HepG2 (cell line): ENCODE data around the gene S100A4. TPM values are rescaled to one million over a fixed set of nuclear protein-coding genes. Genes with fewer than 3 reads are reported as not detected.

ENCODE experiments used
- CBX5 ChIP-seq: sonication (generic); formaldehyde crosslinking; IDR thresholded peaks from 2 replicates; pipeline ENCODE4 v1.4.0; 2020; ENCODE audit warnings: missing genetic modification reagents, borderline replicate concordance
- EHMT2 ChIP-seq: fragments of 200-600 bp; sonication (generic); IDR thresholded peaks from 2 replicates; pipeline ENCODE4 v1.7.0; 2017; ENCODE audit warnings: antibody characterized with exemption, low read depth, low read length, borderline replicate concordance
- FOXK1 ChIP-seq: sonication (generic); formaldehyde crosslinking; IDR thresholded peaks from 2 replicates; pipeline ENCODE4 v1.4.0; 2020; ENCODE audit warnings: low read depth, missing genetic modification reagents, borderline replicate concordance
- JUN ChIP-seq: sonication (generic); formaldehyde crosslinking; IDR thresholded peaks from 2 replicates; pipeline ENCODE4 v1.4.0; 2020; ENCODE audit warnings: mild to moderate bottlenecking, missing genetic modification reagents
- JUND ChIP-seq: sonication (generic); formaldehyde crosslinking; IDR thresholded peaks from 2 replicates; pipeline ENCODE4 v1.8.0; 2022; ENCODE audit warnings: mild to moderate bottlenecking, missing genetic modification reagents
- MXI1 ChIP-seq: IDR thresholded peaks from 3 replicates; pipeline ENCODE4 v1.6.1; 2012; ENCODE audit warnings: low read depth, low read length, inconsistent platforms, borderline replicate concordance
- RFXAP ChIP-seq: sonication (generic); formaldehyde crosslinking; IDR thresholded peaks from 2 replicates; pipeline ENCODE4 v1.4.0; 2020; ENCODE audit warnings: missing genetic modification reagents, borderline replicate concordance
- SP4 ChIP-seq: sonication (generic); formaldehyde crosslinking; IDR thresholded peaks from 2 replicates; pipeline ENCODE4 v1.8.1; 2023; ENCODE audit warnings: mild to moderate bottlenecking, missing genetic modification reagents
- ZBTB26 ChIP-seq: IDR thresholded peaks from 2 replicates; pipeline ENCODE4 v1.6.1; 2016; ENCODE audit warnings: missing compliant biosample characterization, missing genetic modification reagents, borderline replicate concordance
- ZBTB39 ChIP-seq: sonication (generic); formaldehyde crosslinking; IDR thresholded peaks from 2 replicates; pipeline ENCODE4 v1.5.0; 2020; ENCODE audit warnings: missing genetic modification reagents
- ZFP37 ChIP-seq: sonication (generic); formaldehyde crosslinking; IDR thresholded peaks from 2 replicates; pipeline ENCODE4 v1.4.0; 2020; ENCODE audit warnings: missing genetic modification reagents, borderline replicate concordance
- ZNF468 ChIP-seq: sonication (generic); formaldehyde crosslinking; IDR thresholded peaks from 2 replicates; pipeline ENCODE4 v1.8.0; 2022; ENCODE audit warnings: mild to moderate bottlenecking, moderate library complexity, missing genetic modification reagents
- ZNF496 ChIP-seq: sonication (generic); formaldehyde crosslinking; IDR thresholded peaks from 2 replicates; pipeline ENCODE4 v1.8.1; 2023; ENCODE audit warnings: mild to moderate bottlenecking, moderate library complexity, missing genetic modification reagents; ENCODE audit not compliant: insufficient replicate concordance
- ZNF7 ChIP-seq: IDR thresholded peaks from 2 replicates; pipeline ENCODE4 v1.6.1; 2016; ENCODE audit warnings: missing biosample characterization, missing genetic modification reagents
- ZNF816 ChIP-seq: sonication (generic); formaldehyde crosslinking; IDR thresholded peaks from 2 replicates; pipeline ENCODE4 v1.8.0; 2022; ENCODE audit warnings: missing genetic modification reagents, mild to moderate bottlenecking, borderline replicate concordance
- polyA plus RNA-seq, 8 experiments: library from polyadenylated mRNA; depleted of rRNA in 3 of 8; stranded (reverse) in 7 of 8; unstranded in 1 of 8; fragments of >200 nt; fragmentation: Illumina TruSeq in 4 of 8; extraction: Trizol in 4 of 8; gene quantifications; 2 replicates each; pipeline versions ENCODE4 v1.2.1 to v1.2.3, GENCODE V29; 2011 to 2016; ENCODE audit warnings: low read depth in 4 of 8, missing spikeins in 1 of 8, mixed read lengths in 1 of 8; ENCODE audit not compliant: insufficient read depth in 1 of 8
- total RNA-seq, 5 experiments: library from RNA; depleted of rRNA; stranded (reverse); fragments of >200 nt; fragmentation: Illumina TruSeq; extraction: Trizol; gene quantifications; 2 replicates each; pipeline ENCODE4 v1.2.3, GENCODE V29; 2016; ENCODE audit warnings: low read depth in 1 of 5
- TF ChIP-seq, protein P1 (sequence below): sonication (generic); formaldehyde crosslinking; IDR thresholded peaks from 2 replicates; pipeline ENCODE4 v1.4.0; 2020; ENCODE audit warnings: missing genetic modification reagents
- TF ChIP-seq, protein P2 (sequence below): sonication (generic); formaldehyde crosslinking; IDR thresholded peaks from 2 replicates; pipeline ENCODE4 v1.9.0; 2021; ENCODE audit warnings: missing genetic modification reagents, mild to moderate bottlenecking, borderline replicate concordance
- TF ChIP-seq, protein P3 (sequence below): sonication (generic); formaldehyde crosslinking; IDR thresholded peaks from 2 replicates; pipeline ENCODE4 v1.4.0; 2020; ENCODE audit warnings: missing genetic modification reagents

Gene S100A4
- total and polyA plus RNA-seq, 2 of the 13 experiments (the other 11 are each of a cell fraction or from before 2014, with no cell fraction given): 12.9 to 20.2 TPM

DNA sequence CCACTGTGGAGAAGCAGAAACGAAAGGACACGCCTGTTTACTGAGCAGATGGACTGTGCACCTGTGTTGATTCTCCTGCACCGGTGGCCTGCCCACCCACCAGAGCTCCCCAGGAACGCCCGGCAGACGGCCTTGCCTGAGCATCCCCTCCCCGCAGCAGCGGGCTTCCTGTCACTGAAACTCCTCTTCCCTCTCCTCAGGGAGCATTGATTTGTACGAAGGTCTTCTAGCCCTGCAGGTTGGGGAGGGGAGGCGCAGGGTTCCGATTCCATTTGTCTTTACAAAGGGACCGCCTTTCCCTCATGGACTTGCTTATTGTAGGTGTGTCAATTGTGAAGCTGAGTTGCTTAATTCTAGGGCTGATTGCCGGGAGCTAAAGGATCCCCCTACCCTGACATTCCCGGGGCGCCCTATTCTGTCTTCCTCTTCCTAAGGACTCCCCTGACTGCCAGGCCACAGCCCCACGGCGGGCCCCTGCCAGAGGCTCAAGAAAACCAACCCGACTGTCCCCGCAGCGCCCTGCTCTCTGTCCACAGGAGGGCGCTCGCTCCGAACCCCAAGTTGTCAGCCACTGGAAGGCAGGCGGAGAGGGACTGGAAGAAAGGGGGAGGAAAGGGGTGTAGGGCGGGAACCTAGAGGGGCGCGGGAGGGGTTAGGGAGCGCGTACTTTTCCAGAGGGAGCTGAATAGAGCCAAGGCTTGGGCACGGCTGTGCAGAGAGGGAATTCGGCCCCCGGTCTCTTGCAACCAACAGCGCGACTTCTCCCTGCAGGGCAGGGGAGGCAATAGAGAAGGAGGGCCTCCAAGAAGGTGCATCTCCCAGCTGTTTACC lies 12.6 kb downstream of the S100A4 start (continued):
- TF ChIP-seq JUN (CRISPR knock-in tag): no peak
- TF ChIP-seq RFXAP (CRISPR knock-in tag): no peak
- no peak for TF ChIP-seq ZNF496
- TF ChIP-seq ZBTB39 (CRISPR knock-in tag): no peak
- TF ChIP-seq FOXK1: peak; percentile 59; the same call in 1 of the 2 replicates
- TF ChIP-seq ZFP37 (CRISPR knock-in tag): no peak
- no peak for TF ChIP-seq ZNF468 (CRISPR knock-in tag)
- no peak for TF ChIP-seq ZNF7 (CRISPR knock-in tag)
- TF ChIP-seq, protein P1, sequence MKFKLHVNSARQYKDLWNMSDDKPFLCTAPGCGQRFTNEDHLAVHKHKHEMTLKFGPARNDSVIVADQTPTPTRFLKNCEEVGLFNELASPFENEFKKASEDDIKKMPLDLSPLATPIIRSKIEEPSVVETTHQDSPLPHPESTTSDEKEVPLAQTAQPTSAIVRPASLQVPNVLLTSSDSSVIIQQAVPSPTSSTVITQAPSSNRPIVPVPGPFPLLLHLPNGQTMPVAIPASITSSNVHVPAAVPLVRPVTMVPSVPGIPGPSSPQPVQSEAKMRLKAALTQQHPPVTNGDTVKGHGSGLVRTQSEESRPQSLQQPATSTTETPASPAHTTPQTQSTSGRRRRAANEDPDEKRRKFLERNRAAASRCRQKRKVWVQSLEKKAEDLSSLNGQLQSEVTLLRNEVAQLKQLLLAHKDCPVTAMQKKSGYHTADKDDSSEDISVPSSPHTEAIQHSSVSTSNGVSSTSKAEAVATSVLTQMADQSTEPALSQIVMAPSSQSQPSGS: no peak
- TF ChIP-seq SP4 (CRISPR knock-in tag): no peak
- TF ChIP-seq EHMT2: no peak
- no peak; the same call in 1 of the 2 replicates for TF ChIP-seq JUND (CRISPR knock-in tag)
- TF ChIP-seq ZBTB26 (CRISPR knock-in tag): no peak
- TF ChIP-seq ZNF816 (CRISPR knock-in tag): no peak
- TF ChIP-seq CBX5 (CRISPR knock-in tag): no peak
- TF ChIP-seq MXI1: no peak
- TF ChIP-seq, protein P2, sequence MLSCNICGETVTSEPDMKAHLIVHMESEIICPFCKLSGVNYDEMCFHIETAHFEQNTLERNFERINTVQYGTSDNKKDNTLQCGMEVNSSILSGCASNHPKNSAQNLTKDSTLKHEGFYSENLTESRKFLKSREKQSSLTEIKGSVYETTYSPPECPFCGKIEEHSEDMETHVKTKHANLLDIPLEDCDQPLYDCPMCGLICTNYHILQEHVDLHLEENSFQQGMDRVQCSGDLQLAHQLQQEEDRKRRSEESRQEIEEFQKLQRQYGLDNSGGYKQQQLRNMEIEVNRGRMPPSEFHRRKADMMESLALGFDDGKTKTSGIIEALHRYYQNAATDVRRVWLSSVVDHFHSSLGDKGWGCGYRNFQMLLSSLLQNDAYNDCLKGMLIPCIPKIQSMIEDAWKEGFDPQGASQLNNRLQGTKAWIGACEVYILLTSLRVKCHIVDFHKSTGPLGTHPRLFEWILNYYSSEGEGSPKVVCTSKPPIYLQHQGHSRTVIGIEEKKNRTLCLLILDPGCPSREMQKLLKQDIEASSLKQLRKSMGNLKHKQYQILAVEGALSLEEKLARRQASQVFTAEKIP (CRISPR knock-in tag): no peak
- TF ChIP-seq, protein P3, sequence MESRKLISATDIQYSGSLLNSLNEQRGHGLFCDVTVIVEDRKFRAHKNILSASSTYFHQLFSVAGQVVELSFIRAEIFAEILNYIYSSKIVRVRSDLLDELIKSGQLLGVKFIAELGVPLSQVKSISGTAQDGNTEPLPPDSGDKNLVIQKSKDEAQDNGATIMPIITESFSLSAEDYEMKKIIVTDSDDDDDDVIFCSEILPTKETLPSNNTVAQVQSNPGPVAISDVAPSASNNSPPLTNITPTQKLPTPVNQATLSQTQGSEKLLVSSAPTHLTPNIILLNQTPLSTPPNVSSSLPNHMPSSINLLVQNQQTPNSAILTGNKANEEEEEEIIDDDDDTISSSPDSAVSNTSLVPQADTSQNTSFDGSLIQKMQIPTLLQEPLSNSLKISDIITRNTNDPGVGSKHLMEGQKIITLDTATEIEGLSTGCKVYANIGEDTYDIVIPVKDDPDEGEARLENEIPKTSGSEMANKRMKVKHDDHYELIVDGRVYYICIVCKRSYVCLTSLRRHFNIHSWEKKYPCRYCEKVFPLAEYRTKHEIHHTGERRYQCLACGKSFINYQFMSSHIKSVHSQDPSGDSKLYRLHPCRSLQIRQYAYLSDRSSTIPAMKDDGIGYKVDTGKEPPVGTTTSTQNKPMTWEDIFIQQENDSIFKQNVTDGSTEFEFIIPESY (CRISPR knock-in tag): no peak
